ENCODE data around the gene IL17RE.
A peak's percentile ranks its signal among the peaks of the same experiment; 100 is the strongest.
"Not testable (repeated sequence)": the region's sequence is repeated elsewhere in the genome, so short reads cannot be mapped to it uniquely, and the experiment has no call there.

The IL17RE gene

DNA sequence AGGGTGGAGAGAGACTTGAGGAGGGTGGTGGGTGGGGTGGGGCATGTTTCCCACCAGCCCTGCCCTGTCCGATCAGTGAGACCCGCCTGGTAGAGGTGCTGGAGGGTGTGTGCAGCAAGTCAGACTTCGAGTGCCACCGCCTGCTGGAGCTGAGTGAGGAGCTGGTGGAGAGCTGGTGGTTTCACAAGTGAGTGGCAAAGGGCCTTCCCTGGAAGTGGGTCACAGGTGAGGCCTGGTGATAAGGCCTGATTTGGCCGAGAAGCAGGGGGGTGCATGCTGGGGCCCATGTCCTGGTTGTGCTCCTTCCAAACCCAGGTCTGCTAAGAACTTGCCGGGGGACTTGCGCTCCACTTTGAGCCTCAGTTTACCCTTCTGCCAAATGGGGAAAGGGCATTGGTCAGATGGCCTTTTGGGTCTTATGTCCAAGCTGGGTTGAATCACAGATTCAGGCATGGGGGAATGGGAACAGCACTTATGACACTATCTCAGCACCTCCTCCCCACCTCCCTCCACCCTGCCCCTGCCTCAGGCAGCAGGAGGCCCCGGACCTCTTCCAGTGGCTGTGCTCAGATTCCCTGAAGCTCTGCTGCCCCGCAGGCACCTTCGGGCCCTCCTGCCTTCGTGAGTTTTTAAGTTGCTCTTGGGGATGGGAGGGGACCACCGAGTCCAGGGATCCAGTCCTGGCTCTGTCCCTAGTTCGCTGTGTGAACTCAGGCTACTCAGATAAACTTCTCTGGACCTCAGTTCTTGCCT is 35.0 kb downstream of the IL17RE start:
- no peak for DNase-seq

- no peak for DNase-seq
These were observed 36.3 kb downstream of the IL17RE start for GRCh38 chr3:9938966-9939365.

DNA sequence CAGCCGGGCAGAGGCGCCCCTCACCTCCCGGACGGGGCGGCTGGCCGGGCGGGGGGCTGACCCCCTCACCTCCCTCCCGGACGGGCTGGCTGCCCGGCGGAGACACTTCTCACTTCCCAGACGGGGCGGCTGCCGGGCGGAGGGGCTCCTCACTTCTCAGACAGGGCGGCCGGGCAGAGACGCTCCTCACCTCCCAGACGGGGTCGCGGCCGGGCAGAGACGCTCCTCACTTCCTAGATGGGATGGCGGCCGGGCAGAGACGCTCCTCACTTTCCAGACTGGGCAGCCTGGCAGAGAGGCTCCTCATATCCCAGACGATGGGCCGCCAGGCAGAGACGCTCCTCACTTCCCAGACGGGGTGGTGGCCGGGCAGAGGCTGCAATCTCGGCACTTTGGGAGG is 37.3 kb downstream of the IL17RE start:
- not testable (repeated sequence) for DNase-seq

- no peak for DNase-seq
These were observed 38.1 kb downstream of the IL17RE start for GRCh38 chr3:9940746-9941145.

GRCh38 chr3:9942164-9942563 is 39.5 kb downstream of the IL17RE start:
- DNase-seq, result no peak

- no peak for DNase-seq
These were observed 40.5 kb downstream of the IL17RE start for GRCh38 chr3:9942934-9943690.

GRCh38 chr3:9944271-9944670 is 41.6 kb downstream of the IL17RE start:
- DNase-seq, result no peak

DNA sequence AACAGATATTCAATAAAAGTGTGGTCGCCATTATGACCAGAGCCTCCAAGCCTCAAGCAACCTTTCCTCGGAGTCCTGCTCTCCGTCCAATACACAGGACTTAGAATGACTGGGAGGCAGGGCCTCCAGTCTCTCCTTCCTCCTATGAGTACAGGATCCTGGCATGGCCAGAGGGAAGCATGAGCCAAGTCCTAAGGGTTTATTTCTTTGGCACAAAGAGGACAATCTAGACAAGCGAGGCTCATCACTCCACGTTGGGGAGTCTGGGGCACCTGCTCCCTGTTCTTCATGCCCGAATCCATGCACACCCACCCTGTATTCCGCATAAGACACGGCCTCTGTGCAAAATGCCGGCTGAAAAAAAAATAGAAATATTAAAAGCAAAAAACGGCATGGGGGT is 42.7 kb downstream of the IL17RE start:
- no peak for DNase-seq

DNA sequence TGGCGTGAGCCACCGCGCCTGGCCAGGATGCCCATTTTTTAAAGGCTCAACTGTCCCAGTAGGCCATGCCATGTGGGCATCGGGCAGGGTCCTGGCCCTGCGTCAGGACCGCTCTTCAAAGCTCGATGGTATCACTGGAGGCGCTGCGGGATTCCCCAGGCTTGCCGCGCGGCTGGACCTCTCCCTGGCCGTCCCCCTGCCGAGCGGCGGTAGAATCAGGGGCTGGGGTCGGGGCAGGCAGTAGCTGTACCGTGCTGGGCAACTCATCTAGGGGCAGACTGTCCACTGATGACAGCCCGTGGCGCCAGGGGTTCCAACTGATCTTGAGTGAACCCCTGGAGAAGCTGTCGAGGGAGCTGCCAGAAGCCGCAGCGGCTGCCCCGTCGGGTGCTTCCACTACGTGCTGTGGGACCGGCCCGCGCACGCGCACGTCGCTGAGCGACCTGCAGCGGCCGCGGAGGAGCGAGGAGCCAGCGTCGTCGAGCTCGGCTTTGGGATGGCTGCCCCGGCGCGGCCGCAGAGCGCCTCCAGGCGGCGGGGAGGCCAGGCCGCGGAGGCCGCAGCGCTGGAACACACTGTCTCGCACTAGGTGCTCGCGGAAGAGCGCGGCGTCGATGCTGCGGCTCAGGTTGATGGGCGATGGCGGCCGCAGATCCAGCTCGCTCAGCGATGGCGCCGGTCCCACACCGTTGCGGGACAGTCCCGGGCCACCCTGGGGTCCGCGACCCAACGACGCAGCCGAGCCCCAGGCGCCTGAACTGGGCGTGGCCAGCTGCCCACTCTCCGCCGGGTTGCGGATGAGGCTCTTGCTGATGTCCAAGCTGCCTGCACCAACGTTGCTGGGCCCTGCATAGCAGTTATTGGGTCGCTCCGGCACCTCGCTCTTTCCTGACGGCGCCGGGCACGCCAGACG is 43.7 kb downstream of the IL17RE start:
- DNase-seq, result peak; percentile 86

- no peak for DNase-seq
These were observed 44.7 kb downstream of the IL17RE start for GRCh38 chr3:9947025-9947995.

DNA sequence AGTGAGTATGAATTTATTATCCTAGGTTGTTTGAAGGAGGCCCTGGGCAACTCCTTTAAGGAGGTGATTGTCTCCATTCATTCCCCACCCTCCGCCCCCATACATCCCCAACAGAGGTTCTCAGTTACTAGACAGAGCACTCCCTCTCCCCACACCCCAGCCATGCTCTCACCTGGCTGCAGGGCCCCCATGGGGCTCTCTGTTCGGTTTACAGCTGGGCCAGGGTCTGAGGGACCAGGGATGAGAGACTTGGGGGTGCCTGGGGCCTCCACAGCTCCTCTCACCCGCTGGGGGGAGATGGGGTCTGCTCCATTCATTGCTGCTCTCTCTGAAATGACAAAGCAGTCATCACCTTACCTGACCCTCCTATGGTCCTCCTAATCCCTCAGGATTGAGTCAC is 45.9 kb downstream of the IL17RE start:
- DNase-seq, result no peak

DNA sequence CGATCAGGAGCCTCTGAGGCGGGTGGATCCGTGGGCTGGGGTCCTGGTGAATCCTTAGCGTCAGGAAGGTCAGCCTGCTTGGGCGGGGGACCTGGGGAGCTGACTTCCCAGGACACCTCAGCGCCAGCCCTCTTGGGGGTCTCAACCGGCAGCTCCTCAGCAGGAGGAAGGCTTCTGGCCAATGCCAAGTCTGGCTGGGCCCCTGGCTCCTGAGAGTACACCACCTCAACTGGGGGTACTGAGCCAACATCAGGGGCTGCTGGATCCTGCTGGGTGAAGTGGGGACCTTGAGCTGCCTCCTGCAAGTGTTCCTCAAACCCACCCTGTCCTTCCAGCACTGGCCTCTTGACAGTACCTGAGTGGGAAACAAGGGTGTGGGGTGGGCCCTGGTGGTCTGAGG is 46.5 kb downstream of the IL17RE start:
- no peak for DNase-seq

DNA sequence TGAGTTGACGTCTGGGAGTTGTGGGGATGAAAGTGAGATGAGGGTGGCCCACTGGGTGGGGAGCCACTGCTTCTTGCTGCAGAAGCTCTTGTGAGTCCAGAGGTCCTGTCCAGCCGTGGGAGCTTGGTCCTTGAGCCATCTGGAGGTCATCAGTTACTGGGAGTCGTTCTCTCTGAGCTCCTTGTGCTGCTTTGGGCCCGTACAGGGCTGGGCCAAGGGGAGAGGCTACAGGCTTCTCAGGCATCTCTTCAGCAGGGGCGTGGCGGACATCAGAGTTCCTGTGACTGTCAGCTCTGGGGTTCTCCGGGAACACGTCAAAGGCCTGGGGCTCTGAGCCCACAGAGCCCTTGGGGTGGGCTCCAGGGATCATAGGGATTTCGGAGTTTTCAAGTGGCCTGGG is 47.0 kb downstream of the IL17RE start:
- DNase-seq, result no peak

- DNase-seq, result no peak
These were observed 48.5 kb downstream of the IL17RE start for GRCh38 chr3:9951126-9951525.

GRCh38 chr3:9951598-9951961 is 48.9 kb downstream of the IL17RE start:
- DNase-seq, result no peak

DNA sequence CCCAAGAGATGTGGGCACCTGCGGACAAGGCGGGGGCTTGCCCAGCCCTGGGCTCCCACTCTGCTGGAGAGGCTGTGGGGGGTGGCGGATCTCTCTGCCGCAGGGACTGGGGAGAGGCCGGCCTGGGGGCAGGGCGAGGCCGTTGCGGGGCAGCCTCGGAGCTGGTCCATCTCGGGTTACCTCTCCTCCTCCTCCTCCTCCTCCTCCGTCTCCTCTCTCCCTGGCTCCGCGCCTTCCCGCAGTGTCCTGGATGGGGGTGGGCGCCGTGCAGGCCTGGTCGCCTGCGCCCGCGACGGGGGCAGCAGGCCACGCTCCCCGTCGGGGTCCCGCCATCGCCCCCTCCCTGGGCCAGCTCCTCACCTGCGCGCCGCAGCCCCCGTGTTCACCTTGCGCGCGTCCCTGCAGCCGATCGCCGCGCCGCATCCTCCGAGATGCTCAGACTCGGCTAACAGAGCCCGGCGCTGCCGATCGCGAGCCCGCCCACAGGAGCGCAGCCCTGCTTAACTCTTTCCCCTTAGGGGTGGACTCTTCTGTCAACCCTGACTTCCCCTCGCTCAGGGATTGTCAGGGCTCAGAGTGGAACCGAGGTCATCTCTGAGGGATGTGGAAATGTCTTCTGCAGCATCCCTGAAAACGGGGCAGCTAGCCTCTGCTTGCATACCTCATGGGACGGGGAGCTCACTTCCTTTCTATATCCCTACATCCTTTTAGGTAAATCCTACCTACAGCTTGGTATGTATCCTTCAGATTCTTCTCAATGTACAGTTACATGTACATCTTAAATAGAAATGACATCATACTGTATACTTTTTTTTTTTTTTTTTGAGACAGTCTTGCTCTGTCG is 49.5 kb downstream of the IL17RE start, which contains the start of gene PRRT3:
Gene PRRT3 (minus strand): TSS at position 447 of the 844 bp plus-strand sequence. CDS start 2,293 bp downstream, outside the sequence.
- peak; percentile 57 for DNase-seq

DNA sequence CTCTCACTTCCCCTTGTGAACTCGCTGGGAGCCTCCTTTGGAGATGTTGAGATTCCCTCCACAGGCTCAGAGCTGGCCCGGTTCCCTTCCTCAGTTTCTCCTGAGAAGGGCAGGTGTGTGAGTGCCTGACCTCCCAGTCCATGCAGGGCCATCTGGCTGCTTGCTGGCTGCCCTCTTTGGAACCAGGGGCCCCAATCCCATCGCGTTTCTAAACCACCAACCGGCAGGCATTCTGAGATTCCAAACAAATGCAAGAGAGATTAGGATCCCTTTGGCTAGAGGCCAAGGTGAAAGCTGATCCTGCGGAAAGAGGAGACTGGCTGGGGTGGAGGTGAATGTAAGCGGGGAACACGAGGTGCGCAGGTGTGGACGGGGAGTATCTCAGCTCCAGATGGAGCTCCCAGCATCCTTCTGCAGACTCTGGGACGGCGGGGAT is 52.4 kb downstream of the IL17RE start:
- DNase-seq, result no peak

DNA sequence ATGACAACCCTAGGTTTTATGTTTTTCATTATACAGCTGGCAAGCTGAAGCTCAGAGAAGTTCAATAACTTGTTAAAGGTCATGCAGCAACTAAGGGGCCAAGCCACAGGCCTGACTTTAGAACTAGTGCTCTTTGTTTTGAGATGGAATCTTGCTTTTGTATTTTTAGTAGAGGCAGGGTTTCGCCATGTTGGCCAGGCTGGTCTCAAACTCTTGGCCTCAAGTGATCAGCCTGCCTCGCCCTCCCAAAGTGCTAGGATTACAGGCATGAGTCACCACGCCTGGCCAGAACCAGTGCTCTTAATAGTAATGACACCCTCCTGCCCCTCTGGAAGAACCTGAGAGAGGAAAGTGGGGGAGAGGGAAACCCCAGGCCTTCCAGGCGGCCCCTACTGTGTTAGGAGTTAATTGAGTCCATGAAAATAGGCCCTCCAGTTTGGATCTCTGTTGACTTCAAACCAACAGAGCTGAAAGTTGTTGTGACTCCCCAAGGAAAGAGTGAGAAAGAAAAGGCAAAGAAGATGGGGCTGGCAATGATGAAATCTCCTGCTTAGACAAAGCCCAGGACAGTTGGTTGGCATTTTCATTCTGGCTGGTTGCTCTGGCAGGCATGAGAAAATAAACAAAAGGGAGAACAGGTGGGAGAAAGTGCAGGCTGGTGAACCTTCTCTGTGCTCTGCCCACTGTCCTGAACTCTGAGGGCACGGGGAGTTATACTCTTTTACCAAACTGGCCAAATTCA is 53.1 kb downstream of the IL17RE start:
- DNase-seq, result no peak

GRCh38 chr3:9957214-9957613 is 54.6 kb downstream of the IL17RE start:
- DNase-seq, result no peak

GRCh38 chr3:9965200-9965875 is 62.7 kb downstream of the IL17RE start:
- no peak for DNase-seq

Measured in CD4-positive, alpha-beta T cell treated with Interleukin-12 subunit alpha and Interleukin-12 subunit beta, for 1 hour (primary cell).